A549 (cell line): ENCODE measurements around the gene SLC22A13.

Experiments
- CTCF ChIP-seq: fragments of >200 bp; sonication (Bioruptor Twin); formaldehyde crosslinking; IDR thresholded peaks from 3 replicates; pipeline ENCODE4 v1.5.1; 2016
- FOSL2 ChIP-seq, 2 experiments: fragments of 450-650 bp in 1 of 2; fragments of >200 bp in 1 of 2; sonication (Bioruptor Twin) in 1 of 2; formaldehyde crosslinking; IDR thresholded peaks; 2 replicates each; pipeline versions ENCODE4 v1.5.0 to v1.6.1; 2016 to 2020; ENCODE audit warnings: mild to moderate bottlenecking in 1 of 2, moderate library complexity in 1 of 2
- POLR2A ChIP-seq: IDR thresholded peaks from 2 replicates; pipeline ENCODE4 v1.6.1; 2012; ENCODE audit warnings: mild to moderate bottlenecking, low read length
- RFX5 ChIP-seq: fragments of 450-650 bp; IDR thresholded peaks from 2 replicates; pipeline ENCODE4 v1.7.1; 2014; ENCODE audit warnings: antibody characterized with exemption, mild to moderate bottlenecking, moderate library complexity
- RNF2 ChIP-seq: fragments of 200-600 bp; sonication (generic); IDR thresholded peaks from 2 replicates; pipeline ENCODE4 v1.6.1; 2016; ENCODE audit warnings: low read depth, mild to moderate bottlenecking, antibody characterized with exemption, moderate library complexity, borderline replicate concordance
- ZC3H11A ChIP-seq: fragments of 450-650 bp; IDR thresholded peaks from 2 replicates; pipeline ENCODE4 v1.6.1; 2014; ENCODE audit warnings: antibody characterized with exemption, mild to moderate bottlenecking

GRCh38 chr3:38251197-38251596 is 14.4 kb upstream of the SLC22A13 start:
- TF ChIP-seq ZC3H11A (no peak), RFX5 (no peak), POLR2A (no peak), FOSL2 (IDR thresholded peaks at IDR 0.05) (no peak), FOSL2 (CRISPR knock-in tag; IDR thresholded peaks at IDR 0.05) (no peak), CTCF (no peak), RNF2 (no peak)
